Measurements from ENCODE around the gene CACNA1S.

CACNA1S gene

DNA sequence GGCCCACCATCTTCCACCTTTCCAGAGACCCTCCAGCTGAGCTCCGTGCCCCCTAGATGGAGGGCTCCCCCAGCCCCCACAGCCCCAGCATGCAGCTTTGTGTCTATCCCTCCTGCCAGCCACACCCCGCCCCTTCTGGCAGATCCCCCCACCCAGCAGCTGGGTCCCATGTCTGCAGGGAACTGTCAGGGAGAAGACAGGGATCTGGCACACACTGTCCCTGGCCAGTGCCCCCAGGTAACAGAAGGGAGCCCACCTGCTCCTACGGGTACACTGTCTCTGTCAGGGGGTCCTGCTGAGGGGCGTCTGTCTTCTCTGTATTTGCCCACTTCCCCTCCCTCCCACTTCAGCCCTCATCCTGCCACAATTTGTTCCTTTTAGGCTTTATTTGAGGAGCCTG, 77.6 kb downstream of the CACNA1S start:
- no peak for DNase-seq (ENCODE audit: low spot score)

DNA sequence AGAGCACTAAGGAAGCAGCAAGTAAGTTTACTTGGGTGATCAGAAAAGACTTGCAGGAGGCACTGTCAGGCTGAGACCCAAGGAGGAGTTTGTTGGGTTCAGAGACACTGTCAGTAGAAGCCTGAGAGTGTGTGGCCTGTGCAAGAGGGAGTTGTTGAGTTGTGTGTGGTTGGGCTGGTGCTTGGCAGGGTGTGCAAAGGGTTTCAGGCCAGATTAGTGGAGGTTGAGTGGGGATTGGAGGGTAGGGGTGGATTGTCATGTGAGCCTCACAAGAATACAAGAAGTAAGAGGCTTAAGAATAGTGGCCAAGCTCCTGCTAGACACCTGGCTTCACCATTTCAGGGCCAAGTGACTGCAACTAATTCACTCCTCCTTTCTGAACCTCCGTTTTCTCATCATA, 79.8 kb downstream of the CACNA1S start:
- DNase-seq (ENCODE audit: low spot score), result no peak

DNA sequence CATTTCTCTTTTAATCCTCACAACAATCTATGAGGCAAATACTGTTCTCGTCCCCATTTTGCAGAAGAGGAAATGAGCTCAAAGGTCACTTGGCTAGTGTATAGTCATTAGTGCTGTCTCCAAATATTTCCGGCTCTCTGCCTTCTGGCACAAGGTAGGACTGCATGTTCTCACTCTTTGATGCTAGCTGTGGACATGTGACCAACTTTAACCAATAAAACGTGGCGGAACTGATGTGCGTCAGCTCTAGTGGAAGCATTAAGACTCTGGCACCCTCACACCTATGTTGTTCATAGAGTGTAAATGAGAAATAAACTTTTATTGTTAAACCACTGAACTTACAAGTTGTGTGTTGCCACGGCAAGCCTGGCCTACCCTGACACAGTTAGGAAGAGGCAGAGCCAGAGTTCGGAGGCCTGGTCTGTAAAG, 83.8 kb downstream of the CACNA1S start:
- DNase-seq (ENCODE audit: low spot score), result no peak

DNA sequence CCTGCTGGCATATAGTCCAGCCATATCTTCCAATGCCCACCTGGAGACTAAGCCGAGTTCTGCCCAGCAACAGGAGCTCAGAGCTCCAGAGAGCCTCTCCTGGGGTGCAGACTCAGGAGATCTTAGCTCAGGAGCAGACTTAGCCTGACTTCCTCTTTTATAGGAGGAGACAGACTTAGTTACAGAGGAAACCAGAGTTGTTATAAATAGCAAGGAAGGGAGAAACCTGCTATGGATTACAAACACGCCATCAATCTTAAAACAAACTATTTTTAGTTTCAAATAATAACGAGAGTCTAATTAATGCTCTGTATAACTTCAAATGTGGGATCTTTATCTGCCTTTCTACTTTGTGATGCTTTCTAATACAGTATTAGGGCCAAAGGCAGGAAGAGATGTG, 85.4 kb downstream of the CACNA1S start:
- no peak for DNase-seq (ENCODE audit: low spot score)

DNA sequence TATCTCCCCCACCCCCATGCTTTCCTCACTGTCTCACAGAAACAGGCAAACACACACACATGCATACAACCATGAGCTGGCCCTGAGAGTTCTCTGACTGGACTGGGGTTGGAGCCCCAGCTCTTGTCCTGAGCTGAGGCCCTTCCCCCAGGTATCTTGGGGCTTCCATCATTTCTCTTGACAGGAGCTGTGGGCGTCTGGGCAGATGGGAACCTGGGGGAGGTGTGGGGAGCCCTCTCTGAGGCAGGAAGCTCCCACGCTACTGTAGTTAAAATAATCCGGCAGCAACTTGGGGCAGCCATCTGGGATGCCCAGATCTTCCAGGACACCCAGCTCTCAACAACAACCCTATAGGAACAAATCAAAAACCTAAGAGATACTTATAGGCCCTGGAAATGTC, 86.0 kb downstream of the CACNA1S start:
- DNase-seq (ENCODE audit: low spot score), result no peak

DNA sequence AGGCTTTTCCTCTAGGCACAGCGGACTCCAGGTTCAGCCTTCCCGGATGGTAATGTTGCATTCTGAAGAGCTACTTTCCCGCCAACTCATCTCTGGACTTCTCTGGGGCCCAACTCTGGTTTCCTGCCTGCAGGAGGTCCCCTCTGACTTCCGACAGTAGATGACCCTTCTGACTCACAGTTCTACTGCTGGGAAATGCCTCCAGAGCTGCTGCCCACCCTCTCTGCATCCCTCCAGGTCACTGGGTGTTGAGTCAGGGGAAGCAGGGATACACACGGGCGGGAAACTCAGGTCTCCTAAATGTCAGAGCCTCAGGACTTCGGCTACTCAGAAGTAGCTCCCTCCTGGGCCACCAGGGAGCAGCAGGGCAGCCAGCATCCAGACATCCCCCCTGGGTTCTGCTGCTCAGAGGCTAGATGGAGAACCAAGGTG, 86.6 kb downstream of the CACNA1S start:
- peak; percentile 35 for DNase-seq (ENCODE audit: low spot score)

DNA sequence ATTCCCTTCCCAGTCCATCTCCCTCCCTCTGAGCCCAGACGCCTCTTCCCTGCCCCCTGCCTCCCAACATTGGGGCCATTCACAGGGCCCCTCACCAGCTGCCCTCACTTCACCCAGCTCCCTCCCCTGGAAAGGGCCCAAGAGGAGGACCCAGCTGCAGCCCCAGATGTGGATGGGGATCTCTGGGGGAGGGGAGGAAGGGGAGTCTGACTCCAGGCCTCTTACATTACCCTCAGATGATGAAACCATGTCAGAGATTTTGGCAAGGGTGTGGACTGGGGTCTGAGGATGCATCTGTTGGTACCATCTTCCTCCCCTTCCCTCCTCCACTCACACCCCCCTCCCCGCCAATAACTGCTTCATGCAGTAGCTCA, 87.6 kb downstream of the CACNA1S start:
- DNase-seq (ENCODE audit: low spot score), result no peak

DNA sequence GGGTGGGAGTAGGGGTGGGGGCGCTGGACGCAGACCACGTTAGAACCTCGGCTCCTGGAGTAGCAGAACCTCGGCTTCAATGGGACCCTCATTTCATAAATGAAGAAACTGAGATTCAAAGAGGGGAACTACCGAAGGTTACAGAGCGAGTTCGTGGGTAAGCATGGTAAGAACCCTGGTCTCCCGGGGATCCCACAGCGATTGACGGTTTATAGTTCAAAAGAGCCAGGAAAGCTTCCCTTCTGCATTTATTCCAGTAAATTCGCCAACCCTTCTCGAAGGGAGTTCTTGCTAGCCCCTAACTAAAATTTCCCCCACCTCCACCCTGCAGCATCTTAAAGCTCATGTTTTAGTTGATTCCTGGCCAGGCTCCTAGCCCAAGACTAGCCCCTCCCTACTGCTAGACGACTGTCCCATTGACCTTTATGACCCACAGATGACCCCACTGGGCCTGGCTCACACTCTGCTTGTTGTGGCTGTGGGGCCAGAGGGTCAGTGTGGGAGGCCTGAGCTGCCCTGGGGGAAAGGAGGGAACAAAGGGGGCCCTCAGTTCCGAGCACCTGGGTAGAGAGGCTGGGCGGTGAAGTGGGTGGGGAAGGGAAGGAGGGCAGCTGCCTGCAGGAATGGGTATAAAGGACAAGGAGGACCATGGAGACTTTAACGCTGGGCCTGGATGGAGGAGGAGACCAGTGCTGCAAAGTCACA, 88.2 kb downstream of the CACNA1S start:
- DNase-seq (ENCODE audit: low spot score), result no peak

DNA sequence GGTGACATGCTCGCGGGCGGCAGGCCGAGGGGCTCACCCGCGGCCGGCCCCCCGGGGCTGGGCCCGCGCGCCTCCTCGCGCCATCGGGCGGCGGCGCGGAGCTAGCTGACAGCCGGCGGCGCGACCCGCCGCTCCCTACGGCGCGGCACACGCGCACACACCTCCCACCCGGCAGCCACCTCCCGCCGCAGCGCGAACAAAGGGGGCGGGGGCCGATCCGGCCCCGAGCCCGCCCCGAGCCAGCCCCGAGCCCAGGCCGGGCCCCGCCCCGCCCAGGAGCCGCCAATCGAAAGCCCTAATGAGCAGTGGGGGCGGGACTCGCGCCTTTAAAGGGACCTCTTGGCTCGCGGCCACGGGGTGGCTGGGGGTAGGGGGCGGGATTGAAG, 88.7 kb downstream of the CACNA1S start, which contains the start of gene KIF21B:
Gene KIF21B (minus strand): TSS at position 198 of the 386 bp plus-strand sequence. CDS start 331 bp downstream, outside the sequence.
- DNase-seq (ENCODE audit: low spot score), result peak; percentile 84

DNA sequence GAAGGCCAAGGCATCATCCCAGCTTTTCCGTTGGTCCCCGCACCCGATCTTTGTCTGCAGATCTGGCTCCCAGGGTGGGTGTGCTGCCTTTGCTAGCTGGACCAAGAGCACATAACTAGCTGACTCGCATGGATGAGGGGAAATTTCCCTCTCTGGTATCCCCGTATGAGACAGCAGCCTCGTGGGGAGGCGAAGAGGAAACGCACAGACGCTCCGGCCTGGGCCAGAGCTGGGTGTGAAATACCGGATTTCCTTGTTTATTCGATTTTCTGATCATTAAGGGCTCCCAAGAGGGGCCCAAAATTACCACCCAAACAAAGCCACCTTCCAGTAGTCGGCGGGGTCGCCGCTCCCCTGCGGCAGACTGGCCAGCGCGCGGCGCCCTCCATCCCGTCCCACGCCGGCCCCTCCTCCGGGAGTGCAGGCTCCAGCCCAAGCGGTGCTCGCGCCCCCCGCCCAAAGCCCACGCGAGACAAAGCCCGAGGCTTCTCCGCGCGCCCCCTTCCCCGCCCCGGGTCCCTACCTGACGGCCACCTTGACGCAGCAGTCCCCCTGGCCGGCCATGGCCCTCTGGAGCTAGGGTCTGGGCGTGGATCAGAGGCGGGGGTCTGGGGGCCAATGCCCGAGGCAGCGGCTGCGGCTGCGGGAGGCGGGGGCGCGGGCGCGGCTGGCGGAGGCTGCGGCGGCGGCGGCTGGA, 89.3 kb downstream of the CACNA1S start:
- DNase-seq (ENCODE audit: low spot score), result peak; percentile 27

DNA sequence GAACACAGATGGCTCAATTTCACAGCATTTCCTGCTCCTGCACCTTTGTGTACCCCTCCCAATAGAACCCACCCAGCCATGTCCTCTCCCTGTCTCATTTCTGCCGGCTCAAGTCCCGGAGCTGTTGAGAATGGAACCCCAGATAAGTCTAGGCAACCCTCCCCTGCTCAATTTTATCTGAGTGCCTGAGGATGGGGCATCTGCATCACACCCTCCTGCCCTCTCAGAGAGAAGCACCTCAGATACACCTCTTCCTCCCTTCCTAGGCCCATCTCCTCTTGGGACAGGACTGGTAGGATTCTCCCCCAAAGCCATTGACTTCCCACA, 89.8 kb downstream of the CACNA1S start:
- DNase-seq (ENCODE audit: low spot score), result no peak

DNA sequence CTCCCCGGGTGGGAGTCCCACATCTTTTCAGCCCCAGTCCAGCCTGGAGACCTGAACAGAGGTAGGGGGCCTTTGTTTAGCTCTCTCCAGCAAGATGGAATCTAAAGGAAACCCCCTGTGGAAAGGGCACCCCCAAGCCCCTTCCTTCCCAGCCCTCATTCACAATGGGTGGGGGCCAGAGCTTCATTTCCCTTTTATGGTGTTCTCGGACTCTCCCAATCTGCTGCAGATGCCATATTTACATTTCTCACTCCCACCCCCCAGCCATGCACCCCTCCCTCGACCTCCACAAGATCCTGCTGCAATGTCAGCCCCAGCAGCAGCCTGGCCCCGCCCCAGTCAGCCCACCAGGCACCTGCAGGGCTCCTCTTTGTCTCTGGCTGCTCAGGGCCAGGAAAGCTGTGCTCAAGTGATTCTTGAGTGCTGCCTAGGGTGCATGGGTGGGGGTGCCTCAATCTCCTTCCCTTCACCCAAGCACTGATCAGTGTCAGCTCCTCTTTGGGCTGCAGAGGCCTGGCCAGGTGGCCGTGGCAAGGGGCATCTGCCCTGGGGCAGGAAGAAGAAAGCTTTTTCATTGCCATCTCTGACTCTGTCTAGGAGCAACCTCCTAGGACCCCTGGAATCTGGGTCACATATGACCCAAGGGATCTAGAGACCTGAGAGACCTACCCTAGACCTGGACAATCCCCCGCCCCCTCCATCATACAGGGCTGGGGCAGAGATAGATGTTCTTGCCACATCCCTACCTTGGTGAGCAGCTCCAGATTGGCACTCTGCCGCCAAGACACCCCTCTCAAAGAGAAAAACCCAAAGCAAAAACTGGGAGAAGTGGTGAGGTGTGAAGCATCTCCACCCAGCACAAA, 90.4 kb downstream of the CACNA1S start:
- DNase-seq (ENCODE audit: low spot score), result no peak

DNA sequence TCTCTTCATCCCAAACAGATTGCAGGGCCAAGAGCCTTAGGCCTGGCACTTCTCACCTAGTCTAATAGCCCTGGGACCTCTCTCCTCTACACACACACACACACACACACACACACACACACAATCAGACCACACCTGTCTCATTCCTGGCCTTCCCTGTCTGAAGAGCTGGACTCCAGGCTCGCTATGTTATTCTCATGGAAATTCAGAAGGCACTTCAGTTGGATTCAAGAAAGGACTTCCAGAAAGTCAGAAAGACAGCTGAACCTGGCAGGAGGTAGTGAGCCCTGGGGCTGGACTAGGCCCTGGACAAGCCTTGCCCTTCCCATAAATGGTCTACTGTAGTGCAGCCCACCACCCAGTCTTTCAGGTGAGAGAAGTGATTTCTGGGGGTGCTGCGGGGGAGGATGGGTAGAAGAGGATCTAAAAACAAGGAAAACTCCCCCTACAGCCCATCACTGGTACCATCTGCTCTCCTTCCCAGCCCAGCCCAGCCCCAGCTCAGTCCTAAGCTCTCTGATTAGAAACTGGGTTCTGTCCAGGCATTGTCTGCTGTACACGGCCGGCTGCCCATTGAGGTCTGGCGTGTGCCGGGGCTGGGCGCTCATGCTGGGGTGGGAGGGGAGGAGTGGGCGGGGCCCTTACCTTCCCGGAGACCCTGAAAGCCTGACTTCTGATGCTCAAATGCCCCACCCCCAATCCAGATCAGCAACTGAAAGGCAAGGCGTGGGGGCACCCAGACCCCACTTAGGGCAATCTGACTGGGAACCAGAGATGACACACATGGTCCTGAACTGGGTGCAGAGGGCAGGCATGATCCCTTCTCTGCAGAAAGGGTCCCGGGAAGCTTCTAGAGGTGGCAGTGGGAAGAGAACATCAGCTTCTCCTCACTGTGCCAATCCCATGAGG, 91.3 kb downstream of the CACNA1S start:
- DNase-seq (ENCODE audit: low spot score), result peak; percentile 47

DNA sequence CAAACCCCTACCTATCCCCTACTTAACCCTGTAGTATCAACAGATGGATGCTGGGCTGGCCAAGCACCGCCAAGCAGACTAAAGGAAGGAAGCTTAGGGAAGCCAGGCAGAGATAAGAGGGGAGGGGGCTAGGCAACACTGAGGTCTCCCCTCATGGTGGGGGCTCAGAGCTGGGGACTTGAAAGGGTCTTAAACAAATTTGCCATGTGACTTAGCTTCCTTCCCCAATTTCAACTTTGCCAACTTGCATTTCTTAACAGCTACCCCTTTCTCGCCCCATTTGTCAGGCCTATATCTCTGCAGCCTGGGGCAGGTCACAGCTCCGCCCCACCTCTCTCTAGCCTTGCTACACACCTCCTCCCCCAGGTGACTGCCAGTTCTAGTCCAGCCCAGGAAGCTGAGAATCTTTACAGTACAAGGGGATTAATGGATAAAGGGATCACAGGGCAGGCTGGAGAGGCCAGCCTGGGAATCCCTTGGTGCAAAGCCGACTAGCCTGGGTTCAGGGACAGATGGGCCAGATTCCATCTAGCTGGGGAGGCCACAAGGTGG, 92.1 kb downstream of the CACNA1S start:
- DNase-seq (ENCODE audit: low spot score), result no peak

DNA sequence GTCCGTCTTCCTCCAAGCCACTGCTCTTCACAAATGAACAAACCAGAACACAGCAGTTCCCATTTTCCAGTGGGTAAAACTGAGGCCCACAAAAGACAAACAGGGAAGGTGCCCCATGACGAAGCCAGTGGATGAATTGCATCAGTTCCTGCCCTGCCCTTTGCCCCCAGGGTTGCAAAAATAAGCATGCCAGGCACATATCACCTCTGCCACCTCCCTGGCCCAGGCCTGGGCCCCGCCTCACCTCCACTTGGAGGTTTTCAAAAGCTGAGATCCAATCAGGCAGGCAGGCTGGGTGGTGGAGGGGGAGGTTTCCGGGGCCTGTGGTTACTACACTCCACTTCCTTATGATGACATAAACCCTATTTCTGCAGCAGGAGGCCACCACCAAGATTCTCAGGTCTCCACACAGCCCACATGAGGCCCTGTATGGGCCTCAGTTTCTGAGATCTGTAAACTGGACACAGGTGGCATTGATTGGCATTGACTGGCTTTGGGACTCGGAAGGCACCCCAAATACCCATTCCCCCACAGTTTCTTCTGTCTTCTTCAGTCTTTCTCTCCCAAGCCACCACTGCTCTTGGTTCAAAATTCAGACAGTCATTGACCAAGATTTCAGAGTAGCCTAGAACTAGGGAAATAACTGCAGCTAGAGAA, 92.8 kb downstream of the CACNA1S start:
- no peak for DNase-seq (ENCODE audit: low spot score)

DNA sequence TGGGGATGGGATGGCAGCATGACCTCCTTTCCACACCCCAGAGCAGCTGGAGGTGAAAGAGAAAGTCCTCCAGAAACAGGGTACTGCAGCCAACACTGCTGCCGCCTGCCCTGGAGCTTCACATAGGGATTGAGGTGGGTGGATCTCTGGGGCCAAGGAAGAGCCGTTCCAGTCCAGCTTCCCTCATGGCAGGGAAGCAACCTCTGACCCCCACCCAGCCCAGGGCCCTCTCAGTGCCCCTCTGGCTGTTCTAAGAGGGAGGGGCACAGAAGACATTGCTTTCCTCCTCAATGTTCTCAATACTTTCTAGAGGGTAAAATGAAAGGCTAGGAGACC, 94.4 kb downstream of the CACNA1S start:
- DNase-seq (ENCODE audit: low spot score), result no peak

DNA sequence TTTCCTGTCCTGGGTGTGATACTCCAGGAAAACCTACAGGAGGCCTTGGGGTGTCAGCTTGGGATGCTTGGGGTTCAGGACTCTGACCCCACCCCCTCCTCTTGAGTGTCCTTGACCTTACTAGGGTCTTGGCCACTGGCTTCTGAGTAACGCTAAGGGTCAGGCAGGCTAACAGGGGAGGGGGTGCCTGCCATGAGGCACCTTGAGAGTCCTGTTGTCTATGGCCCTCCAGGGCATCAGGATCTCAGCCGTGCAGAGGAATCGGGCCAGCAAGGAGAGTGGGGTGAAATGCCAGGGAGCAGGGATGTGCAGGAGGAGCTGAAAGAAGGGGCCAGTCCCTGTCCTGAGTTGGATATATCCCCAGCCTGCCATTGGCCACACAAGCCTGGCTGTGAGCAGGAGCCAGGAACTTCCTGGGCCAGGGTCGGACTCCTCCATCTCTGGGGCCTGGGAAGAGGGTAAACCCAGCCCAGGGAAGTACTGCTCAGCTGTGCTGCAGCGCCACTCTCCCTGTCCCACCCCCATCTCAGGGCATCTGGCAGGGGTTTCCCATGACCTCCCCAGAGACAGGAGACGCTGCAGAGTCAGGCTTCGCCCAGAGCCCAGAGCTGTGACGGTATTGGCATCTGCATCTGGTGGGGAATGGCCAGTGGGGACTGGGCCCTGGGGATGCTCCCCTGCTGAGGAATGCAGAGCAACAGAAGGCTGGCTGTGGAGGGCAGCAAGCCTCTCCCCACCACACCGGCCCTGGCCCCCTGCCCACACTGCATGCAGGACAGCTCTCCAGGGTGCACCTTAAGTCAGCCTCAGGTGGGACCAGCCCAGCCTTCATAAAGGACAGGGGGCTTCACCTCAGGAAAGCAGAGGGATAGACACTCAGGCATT, 95.0 kb downstream of the CACNA1S start:
- DNase-seq (ENCODE audit: low spot score), result peak; percentile 67

DNA sequence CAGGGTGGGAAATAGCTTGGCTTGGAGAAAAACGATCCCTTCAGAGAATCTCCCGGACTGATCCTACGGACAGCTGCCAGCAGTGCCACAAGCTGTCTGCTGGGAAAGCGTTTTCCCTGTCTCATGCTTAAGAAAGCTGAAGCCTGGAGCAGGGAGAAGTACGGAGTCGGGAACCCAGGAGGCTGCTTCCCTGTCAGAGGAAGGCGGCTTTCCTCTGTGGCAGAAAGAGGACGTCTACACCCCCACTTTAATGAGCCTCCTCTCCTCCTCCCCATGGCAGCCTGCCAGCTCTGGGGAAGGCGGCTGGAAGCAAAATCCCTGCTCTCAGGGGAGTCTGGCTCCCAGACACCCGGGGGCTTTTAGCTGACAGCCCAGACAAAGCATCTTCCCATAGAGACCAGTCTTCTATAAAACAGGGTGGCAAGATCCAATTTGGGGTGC, 96.0 kb downstream of the CACNA1S start:
- DNase-seq (ENCODE audit: low spot score), result peak; percentile 38

DNA sequence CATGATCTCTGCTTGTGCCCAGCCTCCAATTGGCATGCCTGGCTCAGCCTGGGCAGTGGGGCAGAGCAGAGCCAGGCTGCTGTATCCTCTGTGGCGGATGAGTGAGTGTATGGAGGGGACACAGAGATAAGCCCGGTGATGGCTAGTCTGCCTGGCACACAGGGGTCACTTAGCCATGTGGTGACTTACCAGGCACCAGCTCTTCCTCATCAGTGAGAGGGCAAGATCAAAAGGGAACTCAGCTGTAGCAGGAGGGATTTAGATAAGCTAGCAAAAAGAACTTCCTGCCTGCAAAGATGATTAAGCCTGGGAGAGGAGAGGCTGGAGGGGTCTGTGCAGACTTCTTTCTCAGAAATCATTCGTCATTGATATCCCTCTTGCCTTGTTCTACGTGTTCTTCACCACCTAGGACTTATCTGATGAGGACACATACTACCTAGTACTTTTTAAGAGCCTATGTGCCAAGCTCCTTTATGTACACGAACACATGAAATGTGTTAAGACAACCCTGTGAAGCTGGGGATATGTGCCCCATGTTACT, 96.6 kb downstream of the CACNA1S start:
- no peak for DNase-seq (ENCODE audit: low spot score)
